Measurements from ENCODE around the gene ELF1. TPM values are rescaled to one million over a fixed set of nuclear protein-coding genes. Genes with fewer than 3 reads are reported as not detected.

ELF1 gene
- total RNA-seq, 2 donors from 2014 or later = 108 to 123 TPM

DNA sequence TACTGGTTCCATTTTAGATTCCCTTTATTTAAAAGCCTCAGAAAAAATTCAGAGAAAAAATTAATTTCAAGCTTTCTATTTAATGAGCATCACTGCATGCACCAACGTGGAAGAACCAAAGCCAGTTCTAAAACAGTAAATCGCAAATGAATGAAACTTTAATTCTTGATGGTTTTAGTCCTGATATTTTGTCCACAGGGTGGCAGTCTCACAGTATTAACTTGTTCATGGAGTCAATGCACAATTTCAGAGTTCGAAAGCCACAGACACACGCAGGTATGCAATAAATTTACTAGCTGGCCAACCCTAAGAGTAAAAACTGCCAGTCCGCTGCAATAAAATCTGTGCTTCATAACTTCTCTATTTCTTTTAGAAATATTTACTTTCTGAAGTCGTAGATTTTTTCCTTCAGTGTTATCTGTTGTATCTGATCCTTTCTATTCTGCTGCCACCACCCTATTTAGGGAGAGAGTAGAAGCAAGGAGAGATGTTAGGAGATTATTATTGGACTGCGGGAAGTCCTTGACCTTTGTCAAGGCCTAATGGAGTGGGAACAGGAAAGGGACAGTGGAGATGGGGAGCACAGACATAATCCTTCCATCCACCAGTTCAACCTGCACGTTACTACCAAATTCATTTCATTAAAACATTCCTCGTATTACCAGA lies 35.2 kb upstream of the ELF1 start:
- 25% methylated on average over 9 of the region's 9 CpGs for WGBS
- Histone ChIP-seq H3K36me3 (no peaks in the 10 kb centered on the region), H3K9me3 (no peaks in the 10 kb centered on the region), H3K27ac (peak overlapping the region; percentile 31 to 59), H3K27me3 (replicated peaks; ENCODE audit: insufficient read depth) (no peaks in the 10 kb centered on the region), H3K4me3 (no peak overlapping the region), H3K4me1 (replicated peaks) (peaks cover 5% of the 10 kb centered on the region)
- DNase-seq (ENCODE audit: low spot score) = peak; percentile 49
- intact Hi-C loops (cut with DNase I) = loop anchor here (10.0 kb wide), 1 partner anchor 260 kb away; no protein-coding TSS in a partner anchor
- peak; percentile 55 for TF ChIP-seq POLR2AphosphoS5 (IDR thresholded peaks at IDR 0.05)
- TF ChIP-seq POLR2A (IDR thresholded peaks at IDR 0.05) = no peak
- peak in 3 of 4 experiments; percentile 57 to 65 (median 58) for TF ChIP-seq CTCF (IDR thresholded peaks at IDR 0.05)

DNA sequence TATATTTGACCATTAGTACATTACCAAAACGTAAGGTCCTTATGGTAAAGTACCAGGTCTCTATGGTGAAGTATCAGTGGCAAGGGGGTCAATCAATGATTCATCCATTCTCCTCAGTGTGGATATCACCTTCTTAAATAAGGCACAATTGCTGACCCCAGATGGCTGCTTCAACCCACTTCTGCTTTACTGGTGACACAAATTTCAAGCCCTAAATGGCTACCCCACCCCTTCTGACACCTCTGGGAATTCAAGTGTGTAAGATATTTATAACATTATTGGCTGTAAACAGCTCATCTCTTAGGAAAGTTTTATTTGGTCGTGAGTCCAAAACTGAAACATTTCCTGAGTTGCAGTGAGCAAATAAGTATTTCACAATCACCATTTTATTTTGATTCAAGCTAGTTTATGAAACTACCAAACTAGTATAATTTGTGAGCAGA lies 34.3 kb upstream of the ELF1 start:
- intact Hi-C loops (cut with DNase I) = loop anchor here (10.0 kb wide), 1 partner anchor 259 kb away; no protein-coding TSS in a partner anchor
- no peaks in the 10 kb centered on the region for H3K27me3 ChIP-seq (replicated peaks; ENCODE audit: insufficient read depth)

DNA sequence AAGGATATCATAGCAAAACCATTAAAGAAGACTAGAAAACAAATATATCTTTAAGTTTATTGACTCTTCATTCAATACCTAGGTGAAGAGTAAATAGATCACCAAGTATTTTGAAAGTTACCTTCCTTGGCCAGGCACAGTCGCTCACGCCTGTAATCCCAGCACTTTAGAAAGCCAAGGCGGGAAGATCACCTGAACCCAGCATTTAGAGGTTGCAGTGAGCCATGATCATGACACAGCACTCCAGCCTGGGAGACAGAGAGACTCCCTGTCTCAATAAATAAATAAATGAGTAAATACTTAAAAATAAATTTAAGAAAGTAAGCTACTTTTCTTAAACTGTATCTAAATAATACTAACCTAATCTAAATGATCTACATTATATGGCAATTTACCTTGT lies 33.3 kb upstream of the ELF1 start:
- TF ChIP-seq CTCF (IDR thresholded peaks at IDR 0.05) (no peak), POLR2AphosphoS5 (IDR thresholded peaks at IDR 0.05) (no peak), POLR2A (IDR thresholded peaks at IDR 0.05) (no peak)
- peaks cover 5% of the 10 kb centered on the region for H3K4me1 ChIP-seq (replicated peaks)
- peak overlapping the region; percentile 31 to 59 for H3K27ac ChIP-seq
- intact Hi-C loops (cut with DNase I) = loop anchor here (10.0 kb wide), 1 partner anchor 258 kb away; no protein-coding TSS in a partner anchor
- no peaks in the 10 kb centered on the region for H3K27me3 ChIP-seq (replicated peaks; ENCODE audit: insufficient read depth)
- no peak overlapping the region for H3K4me3 ChIP-seq
- H3K9me3 ChIP-seq = no peaks in the 10 kb centered on the region
- 72% methylated on average over 3 of the region's 3 CpGs for WGBS
- no peaks in the 10 kb centered on the region for H3K36me3 ChIP-seq
- DNase-seq (ENCODE audit: low spot score) = no peak

More for the DNA sequence above, 34.3 kb upstream of the ELF1 start:
- no peak overlapping the region for H3K4me3 ChIP-seq
- H3K27ac ChIP-seq = peak overlapping the region; percentile 31 to 59
- peak; percentile 24 for TF ChIP-seq POLR2AphosphoS5 (IDR thresholded peaks at IDR 0.05)
- no peak for TF ChIP-seq CTCF (IDR thresholded peaks at IDR 0.05)
- no peaks in the 10 kb centered on the region for H3K9me3 ChIP-seq
- 46% methylated on average over 2 of the region's 2 CpGs for WGBS
- DNase-seq (ENCODE audit: low spot score) = no peak
- no peaks in the 10 kb centered on the region for H3K36me3 ChIP-seq
- H3K4me1 ChIP-seq (replicated peaks) = peaks cover 5% of the 10 kb centered on the region

DNA sequence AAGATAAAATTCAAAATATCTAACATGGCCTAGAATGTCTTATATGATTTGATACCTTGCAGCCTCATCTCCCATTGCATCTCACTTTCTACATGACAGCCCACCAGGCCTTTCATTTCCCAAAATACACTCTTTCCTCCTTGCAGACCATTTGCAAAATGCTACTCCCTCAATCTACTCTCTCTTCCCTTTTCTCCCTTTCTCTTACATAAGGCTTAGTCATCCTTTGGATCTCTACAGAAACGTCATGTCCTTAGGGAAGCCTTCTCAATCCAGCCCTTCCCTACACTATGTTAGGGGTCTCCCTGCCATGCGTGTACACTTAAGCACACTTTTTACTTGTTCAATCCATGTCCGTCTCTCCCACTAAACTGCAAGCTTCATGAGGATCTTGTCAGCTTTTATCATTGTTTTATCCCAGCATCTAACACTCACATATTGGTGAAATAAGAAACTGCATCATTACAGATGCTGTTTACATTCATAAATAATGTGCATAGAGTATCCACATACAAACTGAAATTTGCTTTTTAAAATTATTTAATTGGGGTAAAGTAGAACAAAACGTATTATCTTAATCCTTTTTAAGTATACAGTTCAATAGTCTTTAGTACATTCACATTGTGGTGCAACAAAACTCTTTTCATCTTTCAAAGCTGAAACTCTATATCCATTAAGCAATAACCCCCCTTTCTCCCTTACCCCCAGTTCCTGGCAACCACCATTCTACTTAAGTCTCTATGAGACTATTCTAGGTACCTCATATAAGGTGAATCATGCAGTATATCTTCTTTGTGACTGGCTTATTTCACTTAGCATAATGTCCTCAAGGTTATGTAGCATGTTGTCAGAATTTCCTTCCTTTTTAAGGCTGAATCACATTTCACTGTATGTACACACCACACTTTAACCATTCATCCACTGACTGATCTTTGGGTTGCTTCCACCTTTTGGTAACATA lies 30.6 kb upstream of the ELF1 start:
- no peak for DNase-seq (ENCODE audit: low spot score)
- Histone ChIP-seq H3K4me3 (no peak overlapping the region), H3K36me3 (no peaks in the 10 kb centered on the region), H3K4me1 (replicated peaks) (no peaks in the 10 kb centered on the region), H3K27ac (no peak overlapping the region), H3K27me3 (replicated peaks; ENCODE audit: insufficient read depth) (no peaks in the 10 kb centered on the region), H3K9me3 (no peaks in the 10 kb centered on the region)
- intact Hi-C loops (cut with DNase I) = loop anchor here (5.0 to 10.0 kb wide), 2 partner anchors 255 to 263 kb away; partner anchors contain the start of gene NAA16
- 89% methylated on average over 4 of the region's 4 CpGs for WGBS
- TF ChIP-seq POLR2A (IDR thresholded peaks at IDR 0.05) (no peak), POLR2AphosphoS5 (IDR thresholded peaks at IDR 0.05) (no peak), CTCF (IDR thresholded peaks at IDR 0.05) (no peak)
